HepG2 (cell line): ENCODE measurements around the gene SYT14.
"Not testable (repeated sequence)": the region's sequence is repeated elsewhere in the genome, so short reads cannot be mapped to it uniquely, and the experiment has no call there.

Experiments used
- ATF1 ChIP-seq: IDR thresholded peaks from 2 replicates; pipeline ENCODE4 v1.6.1; 2016; ENCODE audit warnings: mild to moderate bottlenecking, control low read depth
- FOXJ3 ChIP-seq: sonication (generic); formaldehyde crosslinking; IDR thresholded peaks from 2 replicates; pipeline ENCODE4 v1.4.0; 2020; ENCODE audit warnings: missing genetic modification reagents, mild to moderate bottlenecking, borderline replicate concordance
- HNRNPK ChIP-seq: fragments of 200-400 bp; formaldehyde crosslinking; IDR thresholded peaks from 2 replicates; pipeline ENCODE4 v1.6.1; 2018; ENCODE audit warnings: low read length, low read depth, moderate library complexity, mild to moderate bottlenecking; ENCODE audit not compliant: poor library complexity, severe bottlenecking
- MEF2D ChIP-seq: sonication (generic); formaldehyde crosslinking; IDR thresholded peaks from 2 replicates; pipeline ENCODE4 v1.5.1; 2020; ENCODE audit warnings: mild to moderate bottlenecking, missing genetic modification reagents
- MXI1 ChIP-seq: IDR thresholded peaks from 3 replicates; pipeline ENCODE4 v1.6.1; 2012; ENCODE audit warnings: low read depth, low read length, inconsistent platforms, borderline replicate concordance
- NR3C1 ChIP-seq: sonication (generic); formaldehyde crosslinking; IDR thresholded peaks from 2 replicates; pipeline ENCODE4 v1.4.0; 2020; ENCODE audit warnings: missing genetic modification reagents
- SIN3A ChIP-seq: IDR thresholded peaks from 2 replicates; pipeline ENCODE4 v1.6.1; 2011; ENCODE audit warnings: low read depth, mild to moderate bottlenecking, control low read depth, low read length, borderline replicate concordance
- ZNF160 ChIP-seq: sonication (generic); formaldehyde crosslinking; IDR thresholded peaks from 2 replicates; pipeline ENCODE4 v1.8.0; 2022; ENCODE audit warnings: mild to moderate bottlenecking, inconsistent platforms, missing genetic modification reagents
- TF ChIP-seq, protein P1 (sequence below): IDR thresholded peaks from 2 replicates; pipeline ENCODE4 v1.6.1; 2012; ENCODE audit warnings: inconsistent platforms
- TF ChIP-seq, protein P2 (sequence below): IDR thresholded peaks from 2 replicates; pipeline ENCODE4 v1.6.1; 2012; ENCODE audit warnings: low read depth, low read length, improper control_type of control experiment
- TF ChIP-seq, protein P3 (sequence below): sonication (generic); formaldehyde crosslinking; IDR thresholded peaks from 2 replicates; pipeline ENCODE4 v1.5.0; 2020; ENCODE audit warnings: mild to moderate bottlenecking, missing genetic modification reagents, moderate library complexity
- TF ChIP-seq, protein P4 (sequence below): sonication (generic); formaldehyde crosslinking; IDR thresholded peaks from 2 replicates; pipeline ENCODE4 v1.5.0; 2020; ENCODE audit warnings: missing genetic modification reagents, mild to moderate bottlenecking, borderline replicate concordance

DNA sequence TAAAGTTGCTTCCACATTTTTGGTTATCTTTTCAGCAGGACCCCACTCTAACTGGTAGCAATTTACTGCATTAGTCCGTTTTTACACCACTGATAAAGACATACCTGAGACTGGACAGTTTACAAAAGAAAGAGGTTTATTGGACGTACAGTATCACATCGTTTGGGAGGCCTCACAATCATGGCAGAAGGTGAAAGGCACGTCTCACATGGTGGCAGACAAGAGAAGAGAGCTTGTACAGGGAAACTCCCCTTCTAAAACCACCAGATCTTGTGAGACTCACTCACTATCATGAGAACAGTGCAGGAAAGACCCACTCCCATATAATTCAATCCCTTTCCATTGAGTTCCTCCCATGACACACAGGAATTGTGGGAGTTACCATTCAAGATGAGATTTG lies 112.5 kb downstream of the SYT14 start:
- TF ChIP-seq, protein P1, sequence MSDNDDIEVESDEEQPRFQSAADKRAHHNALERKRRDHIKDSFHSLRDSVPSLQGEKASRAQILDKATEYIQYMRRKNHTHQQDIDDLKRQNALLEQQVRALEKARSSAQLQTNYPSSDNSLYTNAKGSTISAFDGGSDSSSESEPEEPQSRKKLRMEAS, result not testable (repeated sequence)
- TF ChIP-seq, protein P2, sequence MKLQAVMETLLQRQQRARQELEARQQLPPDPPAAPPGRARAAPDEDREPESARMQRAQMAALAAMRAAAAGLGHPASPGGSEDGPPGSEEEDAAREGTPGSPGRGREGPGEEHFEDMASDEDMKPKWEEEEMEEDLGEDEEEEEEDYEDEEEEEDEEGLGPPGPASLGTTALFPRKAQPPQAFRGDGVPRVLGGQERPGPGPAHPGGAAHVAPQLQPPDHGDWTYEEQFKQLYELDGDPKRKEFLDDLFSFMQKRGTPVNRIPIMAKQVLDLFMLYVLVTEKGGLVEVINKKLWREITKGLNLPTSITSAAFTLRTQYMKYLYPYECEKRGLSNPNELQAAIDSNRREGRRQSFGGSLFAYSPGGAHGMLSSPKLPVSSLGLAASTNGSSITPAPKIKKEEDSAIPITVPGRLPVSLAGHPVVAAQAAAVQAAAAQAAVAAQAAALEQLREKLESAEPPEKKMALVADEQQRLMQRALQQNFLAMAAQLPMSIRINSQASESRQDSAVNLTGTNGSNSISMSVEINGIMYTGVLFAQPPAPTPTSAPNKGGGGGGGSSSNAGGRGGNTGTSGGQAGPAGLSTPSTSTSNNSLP, result not testable (repeated sequence)
- TF ChIP-seq NR3C1 (CRISPR knock-in tag); ATF1 (CRISPR knock-in tag); MEF2D (CRISPR knock-in tag); ZNF160 (CRISPR knock-in tag); SIN3A; FOXJ3 (CRISPR knock-in tag); HNRNPK; MXI1: not testable (repeated sequence)
- TF ChIP-seq, protein P3, sequence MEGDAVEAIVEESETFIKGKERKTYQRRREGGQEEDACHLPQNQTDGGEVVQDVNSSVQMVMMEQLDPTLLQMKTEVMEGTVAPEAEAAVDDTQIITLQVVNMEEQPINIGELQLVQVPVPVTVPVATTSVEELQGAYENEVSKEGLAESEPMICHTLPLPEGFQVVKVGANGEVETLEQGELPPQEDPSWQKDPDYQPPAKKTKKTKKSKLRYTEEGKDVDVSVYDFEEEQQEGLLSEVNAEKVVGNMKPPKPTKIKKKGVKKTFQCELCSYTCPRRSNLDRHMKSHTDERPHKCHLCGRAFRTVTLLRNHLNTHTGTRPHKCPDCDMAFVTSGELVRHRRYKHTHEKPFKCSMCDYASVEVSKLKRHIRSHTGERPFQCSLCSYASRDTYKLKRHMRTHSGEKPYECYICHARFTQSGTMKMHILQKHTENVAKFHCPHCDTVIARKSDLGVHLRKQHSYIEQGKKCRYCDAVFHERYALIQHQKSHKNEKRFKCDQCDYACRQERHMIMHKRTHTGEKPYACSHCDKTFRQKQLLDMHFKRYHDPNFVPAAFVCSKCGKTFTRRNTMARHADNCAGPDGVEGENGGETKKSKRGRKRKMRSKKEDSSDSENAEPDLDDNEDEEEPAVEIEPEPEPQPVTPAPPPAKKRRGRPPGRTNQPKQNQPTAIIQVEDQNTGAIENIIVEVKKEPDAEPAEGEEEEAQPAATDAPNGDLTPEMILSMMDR (CRISPR knock-in tag), result not testable (repeated sequence)
- TF ChIP-seq, protein P4, sequence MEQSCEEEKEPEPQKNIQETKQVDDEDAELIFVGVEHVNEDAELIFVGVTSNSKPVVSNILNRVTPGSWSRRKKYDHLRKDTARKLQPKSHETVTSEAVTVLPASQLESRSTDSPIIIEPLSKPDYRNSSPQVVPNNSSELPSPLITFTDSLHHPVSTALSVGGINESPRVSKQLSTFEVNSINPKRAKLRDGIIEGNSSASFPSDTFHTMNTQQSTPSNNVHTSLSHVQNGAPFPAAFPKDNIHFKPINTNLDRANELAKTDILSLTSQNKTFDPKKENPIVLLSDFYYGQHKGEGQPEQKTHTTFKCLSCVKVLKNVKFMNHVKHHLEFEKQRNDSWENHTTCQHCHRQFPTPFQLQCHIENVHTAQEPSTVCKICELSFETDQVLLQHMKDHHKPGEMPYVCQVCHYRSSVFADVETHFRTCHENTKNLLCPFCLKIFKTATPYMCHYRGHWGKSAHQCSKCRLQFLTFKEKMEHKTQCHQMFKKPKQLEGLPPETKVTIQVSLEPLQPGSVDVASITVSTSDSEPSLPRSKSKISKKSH, result not testable (repeated sequence)
